DMS79 (cell line): Measurements from ENCODE around the gene PCDH20.
"Not testable (repeated sequence)": the region's sequence is repeated elsewhere in the genome, so short reads cannot be mapped to it uniquely, and the experiment has no call there.

ENCODE experiments used
- DNase-seq: peaks from one replicate; lab custom pipeline; 2025; lab: John Stamatoyannopoulos, UW

Gene PCDH20

GRCh38 chr13:61415749-61416148 lies at the start of gene PCDH20:
Gene PCDH20, minus strand, starts transcription at chr13:61415849. Its CDS starts 691 bp downstream, at chr13:61415158.
- no peak for DNase-seq

GRCh38 chr13:61463024-61463423 lies 47.4 kb upstream of the PCDH20 start:
- no peak for DNase-seq

- no peak for DNase-seq
Observed at GRCh38 chr13:61453121-61453520, 37.5 kb upstream of the PCDH20 start.

GRCh38 chr13:61432029-61432428 lies 16.4 kb upstream of the PCDH20 start:
- DNase-seq: no peak

- DNase-seq: no peak
Observed at GRCh38 chr13:61423915-61424314, 8.3 kb upstream of the PCDH20 start.

- no peak for DNase-seq
Observed at GRCh38 chr13:61417086-61417570, 1.5 kb upstream of the PCDH20 start.

GRCh38 chr13:61415058-61415721 lies 459 bp downstream of the PCDH20 start:
- DNase-seq: peak; percentile 88

GRCh38 chr13:61414686-61415057 lies 977 bp downstream of the PCDH20 start:
- no peak for DNase-seq

GRCh38 chr13:61413572-61414535 lies 1.8 kb downstream of the PCDH20 start:
- no peak for DNase-seq

GRCh38 chr13:61410669-61411297 lies 4.9 kb downstream of the PCDH20 start:
- DNase-seq: no peak

- no peak for DNase-seq
Observed at GRCh38 chr13:61410266-61410665, 5.4 kb downstream of the PCDH20 start.

GRCh38 chr13:61408571-61408970 lies 7.1 kb downstream of the PCDH20 start:
- no peak for DNase-seq

- no peak for DNase-seq
Observed at GRCh38 chr13:61406275-61406674, 9.4 kb downstream of the PCDH20 start.

- no peak for DNase-seq
Observed at GRCh38 chr13:61396121-61396520, 19.5 kb downstream of the PCDH20 start.

- DNase-seq: no peak
Observed at GRCh38 chr13:61391426-61391825, 24.2 kb downstream of the PCDH20 start.

GRCh38 chr13:61387694-61388093 lies 28.0 kb downstream of the PCDH20 start:
- DNase-seq: no peak

- DNase-seq: no peak
Observed at GRCh38 chr13:61383111-61383510, 32.5 kb downstream of the PCDH20 start.

GRCh38 chr13:61370520-61370919 lies 45.1 kb downstream of the PCDH20 start:
- no peak for DNase-seq

GRCh38 chr13:61364690-61365089 lies 51.0 kb downstream of the PCDH20 start:
- not testable (repeated sequence) for DNase-seq

GRCh38 chr13:61362522-61362921 lies 53.1 kb downstream of the PCDH20 start:
- no peak for DNase-seq
